KOPT-K1 (cell line): ENCODE results near the gene PRRX2.

Source experiments
- H3K27ac ChIP-seq: fragments of 200-600 bp; sonication (generic); 2 replicates; pipeline ENCODE4 v1.5.1; 2016; ENCODE audit warnings: antibody characterized with exemption, mild to moderate bottlenecking, low read depth, low read length; ENCODE audit not compliant: poor library complexity, severe bottlenecking
- H3K36me3 ChIP-seq: fragments of 200-600 bp; sonication (generic); 2 replicates; pipeline ENCODE4 v1.5.1; 2017; ENCODE audit warnings: antibody characterized with exemption, mild to moderate bottlenecking, low read length, moderate library complexity; ENCODE audit not compliant: insufficient read depth
- H3K9me3 ChIP-seq: fragments of 200-600 bp; sonication (generic); 2 replicates; pipeline ENCODE4 v1.5.1; 2017; ENCODE audit warnings: antibody characterized with exemption, low read length, mild to moderate bottlenecking; ENCODE audit not compliant: insufficient read depth, poor library complexity, severe bottlenecking

Gene PRRX2

GRCh38 chr9:129714511-129715061 lies 49.1 kb downstream of the PRRX2 start:
- Histone ChIP-seq H3K27ac (no peak overlapping the region), H3K36me3 (no peaks in the 10 kb centered on the region), H3K9me3 (no peaks in the 10 kb centered on the region)

- Histone ChIP-seq H3K27ac (no peak overlapping the region), H3K9me3 (no peaks in the 10 kb centered on the region), H3K36me3 (no peaks in the 10 kb centered on the region)
Measured at GRCh38 chr9:129716091-129716490, 50.6 kb downstream of the PRRX2 start.

GRCh38 chr9:129717991-129718390 lies 52.5 kb downstream of the PRRX2 start:
- H3K36me3 ChIP-seq, result no peaks in the 10 kb centered on the region
- no peak overlapping the region for H3K27ac ChIP-seq
- no peaks in the 10 kb centered on the region for H3K9me3 ChIP-seq

- Histone ChIP-seq H3K36me3 (no peaks in the 10 kb centered on the region), H3K27ac (no peak overlapping the region), H3K9me3 (no peaks in the 10 kb centered on the region)
Measured at GRCh38 chr9:129718647-129719046, 53.2 kb downstream of the PRRX2 start.

GRCh38 chr9:129719135-129719534 lies 53.7 kb downstream of the PRRX2 start:
- H3K9me3 ChIP-seq, result no peaks in the 10 kb centered on the region
- H3K36me3 ChIP-seq, result no peaks in the 10 kb centered on the region

GRCh38 chr9:129720181-129720864 lies 54.9 kb downstream of the PRRX2 start:
- no peaks in the 10 kb centered on the region for H3K36me3 ChIP-seq
- H3K9me3 ChIP-seq, result no peaks in the 10 kb centered on the region
- no peak overlapping the region for H3K27ac ChIP-seq

More at GRCh38 chr9:129719135-129719534, 53.7 kb downstream of the PRRX2 start:
- no peak overlapping the region for H3K27ac ChIP-seq

- Histone ChIP-seq H3K36me3 (no peaks in the 10 kb centered on the region), H3K27ac (no peak overlapping the region), H3K9me3 (no peaks in the 10 kb centered on the region)
Measured at GRCh38 chr9:129720865-129721545, 55.6 kb downstream of the PRRX2 start.

- Histone ChIP-seq H3K36me3 (no peaks in the 10 kb centered on the region), H3K9me3 (no peaks in the 10 kb centered on the region), H3K27ac (no peak overlapping the region)
Measured at GRCh38 chr9:129722913-129723312, 57.5 kb downstream of the PRRX2 start.

- H3K36me3 ChIP-seq, result no peaks in the 10 kb centered on the region
- no peaks in the 10 kb centered on the region for H3K9me3 ChIP-seq
- H3K27ac ChIP-seq, result no peak overlapping the region
Measured at GRCh38 chr9:129724456-129725190, 59.2 kb downstream of the PRRX2 start.

- H3K36me3 ChIP-seq, result no peaks in the 10 kb centered on the region
- no peak overlapping the region for H3K27ac ChIP-seq
- H3K9me3 ChIP-seq, result no peaks in the 10 kb centered on the region
Measured at GRCh38 chr9:129725795-129726251, 60.4 kb downstream of the PRRX2 start.

- H3K9me3 ChIP-seq, result no peaks in the 10 kb centered on the region
- no peaks in the 10 kb centered on the region for H3K36me3 ChIP-seq
- no peak overlapping the region for H3K27ac ChIP-seq
Measured at GRCh38 chr9:129726322-129727160, 61.1 kb downstream of the PRRX2 start.

GRCh38 chr9:129728744-129729143 lies 63.3 kb downstream of the PRRX2 start:
- H3K9me3 ChIP-seq, result no peaks in the 10 kb centered on the region
- no peaks in the 10 kb centered on the region for H3K36me3 ChIP-seq
- H3K27ac ChIP-seq, result no peak overlapping the region

GRCh38 chr9:129731477-129732085 lies 66.1 kb downstream of the PRRX2 start:
- H3K36me3 ChIP-seq, result no peaks in the 10 kb centered on the region
- no peak overlapping the region for H3K27ac ChIP-seq
- H3K9me3 ChIP-seq, result no peaks in the 10 kb centered on the region

- Histone ChIP-seq H3K9me3 (no peaks in the 10 kb centered on the region), H3K36me3 (no peaks in the 10 kb centered on the region)
Measured at GRCh38 chr9:129732100-129732499, 66.7 kb downstream of the PRRX2 start.

More at GRCh38 chr9:129732100-129732499, 66.7 kb downstream of the PRRX2 start:
- H3K27ac ChIP-seq, result no peak overlapping the region
